ENCODE data around the gene PARVA. TPM values are rescaled to one million over a fixed set of nuclear protein-coding genes. Genes with fewer than 3 reads are reported as not detected.

The PARVA gene
- total RNA-seq, 1 donor from 2014 or later, result 144 TPM

GRCh38 chr11:12503886-12504285 lies 126.5 kb downstream of the PARVA start:
- H3K27me3 Mint-ChIP-seq (ENCODE audit: unreplicated experiment), result no peaks in the 10 kb centered on the region
- no peak overlapping the region for H3K27ac Mint-ChIP-seq (ENCODE audit: unreplicated experiment)
- peak; percentile 36 for DNase-seq (ENCODE audit: extremely low spot score, unreplicated experiment)
- no peaks in the 10 kb centered on the region for H3K9me3 Mint-ChIP-seq (ENCODE audit: unreplicated experiment)
- no peak overlapping the region for H3K4me3 Mint-ChIP-seq (ENCODE audit: unreplicated experiment)
- H3K4me1 Mint-ChIP-seq (ENCODE audit: unreplicated experiment), result peaks cover 51% of the 10 kb centered on the region
- TF ChIP-seq CTCF (IDR thresholded peaks at IDR 0.05), result no peak
- H3K36me3 Mint-ChIP-seq (ENCODE audit: unreplicated experiment), result peaks cover 21% of the 10 kb centered on the region

- no peak overlapping the region for H3K4me3 Mint-ChIP-seq (ENCODE audit: unreplicated experiment)
- TF ChIP-seq CTCF (IDR thresholded peaks at IDR 0.05), result no peak
- peaks cover 53% of the 10 kb centered on the region for H3K4me1 Mint-ChIP-seq (ENCODE audit: unreplicated experiment)
- no peaks in the 10 kb centered on the region for H3K9me3 Mint-ChIP-seq (ENCODE audit: unreplicated experiment)
- H3K27ac Mint-ChIP-seq (ENCODE audit: unreplicated experiment), result no peak overlapping the region
- H3K36me3 Mint-ChIP-seq (ENCODE audit: unreplicated experiment), result peaks cover 23% of the 10 kb centered on the region
- H3K27me3 Mint-ChIP-seq (ENCODE audit: unreplicated experiment), result no peaks in the 10 kb centered on the region
- DNase-seq (ENCODE audit: extremely low spot score, unreplicated experiment), result no peak
These were observed 127.8 kb downstream of the PARVA start for GRCh38 chr11:12505183-12505582.

- DNase-seq (ENCODE audit: extremely low spot score, unreplicated experiment), result no peak
- no peaks in the 10 kb centered on the region for H3K9me3 Mint-ChIP-seq (ENCODE audit: unreplicated experiment)
- no peak for TF ChIP-seq CTCF (IDR thresholded peaks at IDR 0.05)
- H3K27me3 Mint-ChIP-seq (ENCODE audit: unreplicated experiment), result no peaks in the 10 kb centered on the region
- H3K36me3 Mint-ChIP-seq (ENCODE audit: unreplicated experiment), result peaks cover 29% of the 10 kb centered on the region
- no peak overlapping the region for H3K4me3 Mint-ChIP-seq (ENCODE audit: unreplicated experiment)
- peaks cover 53% of the 10 kb centered on the region for H3K4me1 Mint-ChIP-seq (ENCODE audit: unreplicated experiment)
- peak overlapping the region; percentile 96 for H3K27ac Mint-ChIP-seq (ENCODE audit: unreplicated experiment)
These were observed 129.1 kb downstream of the PARVA start for GRCh38 chr11:12506404-12506921.

GRCh38 chr11:12507391-12507790 lies 130.0 kb downstream of the PARVA start:
- Mint-ChIP-seq H3K4me3 (ENCODE audit: unreplicated experiment) (no peak overlapping the region), H3K9me3 (ENCODE audit: unreplicated experiment) (no peaks in the 10 kb centered on the region), H3K36me3 (ENCODE audit: unreplicated experiment) (peaks cover 33% of the 10 kb centered on the region), H3K4me1 (ENCODE audit: unreplicated experiment) (peaks cover 46% of the 10 kb centered on the region), H3K27me3 (ENCODE audit: unreplicated experiment) (no peaks in the 10 kb centered on the region), H3K27ac (ENCODE audit: unreplicated experiment) (peak overlapping the region; percentile 96)
- peak; percentile 60 for DNase-seq (ENCODE audit: extremely low spot score, unreplicated experiment)
- no peak for TF ChIP-seq CTCF (IDR thresholded peaks at IDR 0.05)

GRCh38 chr11:12508151-12508751 lies 130.9 kb downstream of the PARVA start:
- Mint-ChIP-seq H3K9me3 (ENCODE audit: unreplicated experiment) (no peaks in the 10 kb centered on the region), H3K4me1 (ENCODE audit: unreplicated experiment) (peaks cover 37% of the 10 kb centered on the region), H3K4me3 (ENCODE audit: unreplicated experiment) (peak overlapping the region; percentile 36), H3K27me3 (ENCODE audit: unreplicated experiment) (no peaks in the 10 kb centered on the region), H3K36me3 (ENCODE audit: unreplicated experiment) (peaks cover 35% of the 10 kb centered on the region), H3K27ac (ENCODE audit: unreplicated experiment) (peak overlapping the region; percentile 96)
- no peak for TF ChIP-seq CTCF (IDR thresholded peaks at IDR 0.05)
- peak; percentile 21 for DNase-seq (ENCODE audit: extremely low spot score, unreplicated experiment)

Measured in osteocyte (in vitro differentiated cells).